Suprapubic skin (tissue), 4 donors: ENCODE measurements around the gene HOXC6. TPM values are rescaled to one million over a fixed set of nuclear protein-coding genes. Genes with fewer than 3 reads are reported as not detected.
A peak's percentile ranks its signal among the peaks of the same experiment; 100 is the strongest.

Experiments used
- DNase-seq, 2 donors: peaks; one replicate each; pipeline ENCODE4 v3.0.0-alpha.2; 2019; ENCODE audit warnings: low spot score in 2 of 2
- H3K27ac ChIP-seq: fragments of 200-600 bp; sonication (generic); one replicate; pipeline ENCODE4 v1.5.1; 2019
- H3K27me3 ChIP-seq: fragments of 200-600 bp; sonication (generic); one replicate; pipeline ENCODE4 v1.5.1; 2019
- H3K36me3 ChIP-seq: fragments of 200-600 bp; sonication (generic); one replicate; pipeline ENCODE4 v1.5.1; 2019
- H3K4me1 ChIP-seq: fragments of 200-600 bp; sonication (generic); one replicate; pipeline ENCODE4 v1.5.1; 2019
- H3K4me3 ChIP-seq: fragments of 200-600 bp; sonication (generic); one replicate; pipeline ENCODE4 v1.5.1; 2019; ENCODE audit warnings: mild to moderate bottlenecking
- H3K9me3 ChIP-seq: fragments of 200-600 bp; sonication (generic); one replicate; pipeline ENCODE4 v1.5.1; 2019
- EP300 ChIP-seq: sonication (generic); formaldehyde crosslinking; IDR thresholded peaks from one replicate; pipeline ENCODE4 v1.6.1; 2017; ENCODE audit warnings: antibody characterized with exemption
- POLR2A ChIP-seq, 2 donors: fragments of 450-650 bp; IDR thresholded peaks; one replicate each; pipeline ENCODE4 v1.6.1; 2017; ENCODE audit warnings: antibody characterized with exemption in 2 of 2, mild to moderate bottlenecking in 2 of 2, moderate library complexity in 2 of 2
- POLR2AphosphoS5 ChIP-seq, 3 donors: sonication (generic); formaldehyde crosslinking; IDR thresholded peaks; one replicate each; pipeline ENCODE4 v1.6.1; 2017; ENCODE audit warnings: antibody characterized with exemption in 3 of 3
- WGBS: methylation state at CpG from one replicate; pipeline ENCODE4 v1.1.5; 2018; 5-methylcytosine and 5-hydroxymethylcytosine counted together
- total RNA-seq, 4 donors: library from RNA; depleted of rRNA; stranded (reverse); fragments of >200 nt; gene quantifications; one replicate each; pipeline ENCODE4 v1.1.0, GENCODE V29; 2016
- TF ChIP-seq, protein P1 (sequence below), 2 donors: fragments of 200-600 bp in 1 of 2; fragments of 450-650 bp in 1 of 2; sonication (generic) in 1 of 2; IDR thresholded peaks; one replicate each; pipeline ENCODE4 v1.5.1; 2016 to 2019; ENCODE audit warnings: antibody characterized with exemption in 2 of 2, mild to moderate bottlenecking in 1 of 2, moderate library complexity in 1 of 2

HOXC6 gene
- total RNA-seq, 4 donors from 2014 or later: 0.98 to 6.2 (median 2.4) TPM

GRCh38 chr12:54048406-54049093, 20.3 kb downstream of the HOXC6 start:
- WGBS: 83% methylated on average over 3 of the region's 3 CpGs
- Histone ChIP-seq H3K9me3 (no peaks in the 10 kb centered on the region), H3K27me3 (peaks cover 25% of the 10 kb centered on the region), H3K36me3 (no peaks in the 10 kb centered on the region), H3K4me1 (peaks cover 37% of the 10 kb centered on the region), H3K27ac (no peak overlapping the region), H3K4me3 (no peak overlapping the region)
- DNase-seq: no peak
- TF ChIP-seq EP300: no peak

GRCh38 chr12:54049108-54049507, 20.9 kb downstream of the HOXC6 start:
- Histone ChIP-seq H3K4me1 (peaks cover 33% of the 10 kb centered on the region), H3K27me3 (peaks cover 28% of the 10 kb centered on the region)

GRCh38 chr12:54050482-54050810, 22.2 kb downstream of the HOXC6 start:
- no peak for TF ChIP-seq EP300
- TF ChIP-seq POLR2AphosphoS5 (IDR thresholded peaks at IDR 0.05): no peak
- TF ChIP-seq, protein P1, sequence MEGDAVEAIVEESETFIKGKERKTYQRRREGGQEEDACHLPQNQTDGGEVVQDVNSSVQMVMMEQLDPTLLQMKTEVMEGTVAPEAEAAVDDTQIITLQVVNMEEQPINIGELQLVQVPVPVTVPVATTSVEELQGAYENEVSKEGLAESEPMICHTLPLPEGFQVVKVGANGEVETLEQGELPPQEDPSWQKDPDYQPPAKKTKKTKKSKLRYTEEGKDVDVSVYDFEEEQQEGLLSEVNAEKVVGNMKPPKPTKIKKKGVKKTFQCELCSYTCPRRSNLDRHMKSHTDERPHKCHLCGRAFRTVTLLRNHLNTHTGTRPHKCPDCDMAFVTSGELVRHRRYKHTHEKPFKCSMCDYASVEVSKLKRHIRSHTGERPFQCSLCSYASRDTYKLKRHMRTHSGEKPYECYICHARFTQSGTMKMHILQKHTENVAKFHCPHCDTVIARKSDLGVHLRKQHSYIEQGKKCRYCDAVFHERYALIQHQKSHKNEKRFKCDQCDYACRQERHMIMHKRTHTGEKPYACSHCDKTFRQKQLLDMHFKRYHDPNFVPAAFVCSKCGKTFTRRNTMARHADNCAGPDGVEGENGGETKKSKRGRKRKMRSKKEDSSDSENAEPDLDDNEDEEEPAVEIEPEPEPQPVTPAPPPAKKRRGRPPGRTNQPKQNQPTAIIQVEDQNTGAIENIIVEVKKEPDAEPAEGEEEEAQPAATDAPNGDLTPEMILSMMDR (IDR thresholded peaks at IDR 0.05): no peak
- no peaks in the 10 kb centered on the region for H3K36me3 ChIP-seq
- no peaks in the 10 kb centered on the region for H3K9me3 ChIP-seq
- no peak for DNase-seq
- peaks cover 33% of the 10 kb centered on the region for H3K4me1 ChIP-seq
- WGBS: 71% methylated on average over 2 of the region's 2 CpGs
- H3K27me3 ChIP-seq: peaks cover 25% of the 10 kb centered on the region
- no peak overlapping the region for H3K4me3 ChIP-seq
- no peak overlapping the region for H3K27ac ChIP-seq

More at GRCh38 chr12:54049108-54049507, 20.9 kb downstream of the HOXC6 start:
- Histone ChIP-seq H3K4me3 (no peak overlapping the region), H3K27ac (no peak overlapping the region), H3K36me3 (no peaks in the 10 kb centered on the region), H3K9me3 (no peaks in the 10 kb centered on the region)
- WGBS: 86% methylated on average over 6 of the region's 6 CpGs
- TF ChIP-seq POLR2A (IDR thresholded peaks at IDR 0.05) (no peak), EP300 (no peak), POLR2AphosphoS5 (IDR thresholded peaks at IDR 0.05) (no peak)
- TF ChIP-seq, protein P1 (IDR thresholded peaks at IDR 0.05): no peak
- DNase-seq: no peak

DNA sequence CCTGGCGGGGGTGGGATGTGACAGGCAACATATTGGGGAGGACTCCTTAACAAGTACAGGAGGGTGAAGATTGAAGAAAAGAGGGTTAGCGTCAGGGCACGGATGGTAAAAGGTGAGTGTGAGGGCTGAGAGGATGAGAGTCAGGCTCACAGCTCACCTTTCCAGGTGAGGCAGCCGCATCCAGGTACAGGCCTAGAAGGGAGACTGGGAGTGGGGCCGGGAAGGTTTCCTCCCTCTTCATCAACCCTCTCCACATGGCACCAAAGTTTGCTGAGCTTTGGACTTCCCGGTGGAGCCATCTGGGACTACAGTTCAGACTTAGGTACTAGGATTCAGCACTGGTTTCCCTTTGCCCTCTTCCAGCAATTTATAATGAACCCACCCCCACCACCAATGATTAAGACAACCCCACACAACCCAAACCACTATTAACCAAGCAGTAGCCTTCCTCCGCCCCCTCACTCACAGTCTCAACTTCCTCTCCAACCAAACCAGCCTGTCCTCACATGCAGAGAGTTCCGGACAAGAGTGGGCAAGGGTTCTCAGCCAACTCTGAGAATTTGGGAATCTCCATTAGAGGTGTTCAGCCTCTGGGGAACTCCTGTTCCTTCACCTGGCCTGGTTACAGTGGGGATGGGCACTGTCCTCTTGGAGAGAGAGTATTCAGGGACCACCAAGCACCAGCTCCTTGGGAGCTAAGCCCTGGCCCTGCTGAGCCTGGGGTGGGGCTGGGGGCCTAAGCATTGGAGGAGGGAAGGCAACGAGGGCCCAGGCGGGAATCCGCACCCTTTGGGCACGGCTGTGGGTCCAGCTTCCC, 23.0 kb downstream of the HOXC6 start:
- DNase-seq: no peak

DNA sequence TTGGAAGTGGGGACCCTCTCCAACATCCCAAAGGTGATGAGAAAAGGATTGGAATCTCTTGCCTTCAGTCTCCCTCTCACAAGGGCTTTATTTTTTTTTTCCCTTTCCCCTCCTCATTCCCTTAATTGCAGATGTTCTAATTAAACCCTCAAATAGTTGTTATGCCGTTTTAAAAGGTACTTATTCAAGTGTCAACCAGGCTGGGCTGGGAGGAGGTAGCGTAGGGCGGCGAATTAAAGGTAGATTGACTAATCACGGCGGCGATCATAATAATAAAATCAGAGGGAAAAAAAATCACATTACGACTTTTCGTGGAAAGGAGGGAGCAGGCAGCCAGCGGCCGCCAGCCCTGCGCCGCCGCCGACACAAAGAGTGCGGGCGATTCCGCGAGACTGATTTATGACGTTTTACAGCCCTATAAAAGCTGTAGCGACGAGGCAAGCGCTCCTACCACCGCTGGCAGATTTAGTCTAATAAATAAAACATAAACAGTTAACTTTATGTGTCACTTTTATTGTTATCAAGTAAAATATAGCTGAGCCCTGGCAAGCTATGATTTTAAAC, 23.7 kb downstream of the HOXC6 start:
- DNase-seq: no peak
- Histone ChIP-seq H3K36me3 (no peaks in the 10 kb centered on the region), H3K4me1 (peaks cover 30% of the 10 kb centered on the region), H3K27me3 (peaks cover 13% of the 10 kb centered on the region), H3K27ac (peak overlapping the region; percentile 44), H3K4me3 (peak overlapping the region; percentile 36), H3K9me3 (no peaks in the 10 kb centered on the region)
- 8% methylated on average over 24 of the region's 24 CpGs for WGBS
- TF ChIP-seq POLR2AphosphoS5 (IDR thresholded peaks at IDR 0.05): no peak
- TF ChIP-seq, protein P1 (IDR thresholded peaks at IDR 0.05): no peak
- no peak for TF ChIP-seq EP300

More for the DNA sequence above, 23.0 kb downstream of the HOXC6 start:
- H3K27ac ChIP-seq: peak overlapping the region; percentile 44
- H3K9me3 ChIP-seq: no peaks in the 10 kb centered on the region
- no peak for TF ChIP-seq POLR2AphosphoS5 (IDR thresholded peaks at IDR 0.05)
- no peak for TF ChIP-seq EP300
- TF ChIP-seq POLR2A (IDR thresholded peaks at IDR 0.05): no peak
- TF ChIP-seq, protein P1 (IDR thresholded peaks at IDR 0.05): no peak
- no peaks in the 10 kb centered on the region for H3K36me3 ChIP-seq
- H3K27me3 ChIP-seq: peaks cover 19% of the 10 kb centered on the region
- H3K4me1 ChIP-seq: peaks cover 33% of the 10 kb centered on the region
- H3K4me3 ChIP-seq: peak overlapping the region; percentile 36
- WGBS: 54% methylated on average over 12 of the region's 12 CpGs
